K562 (cell line): ENCODE data around the gene AJAP1. TPM values are rescaled to one million over a fixed set of nuclear protein-coding genes. Genes with fewer than 3 reads are reported as not detected.

ENCODE experiments used
- ATAC-seq: fragments of 200-7000 bp; cut with Tn5 transposase; 3 replicates; pipeline ENCODE4 v1.9.1; 2020; ENCODE audit warnings: moderate library complexity
- BruUV-seq: library from RNA; stranded (reverse); fragments of 400-500 nt; replicated peaks from 2 replicates; lab custom pipeline; 2021; lab: Mats Ljungman, UMichigan
- CTCF ChIA-PET: fragments of 300-600 bp; formaldehyde crosslinking; extraction: SDS; loops from one replicate; lab custom pipeline; 2021; ENCODE audit warnings: low intra/inter-chr PET ratio; lab: Yijun Ruan, JAX
- POLR2A ChIA-PET: fragments of 300-600, 350-650 bp; sonication (Branson Sonifier 250); formaldehyde crosslinking; extraction: SDS; loops from one replicate; lab custom pipeline; 2021; ENCODE audit warnings: antibody characterized with exemption, inconsistent platforms; lab: Yijun Ruan, JAX
- DNase-seq, 4 experiments: peaks; one replicate each; pipeline versions ENCODE4 v3.0.0 to v3.0.0-alpha.2; 2011 to 2018; ENCODE audit warnings: low spot score in 3 of 4, mixed read lengths in 3 of 4; ENCODE audit errors: extremely low read depth in 1 of 4
- FAIRE-seq: peaks from 2 replicates; lab custom pipeline; 2011; peaks lifted over from hg19 to GRCh38; lab: Jason Lieb, UNC
- H2AFZ ChIP-seq: 2 replicates; pipeline ENCODE4 v1.6.0; 2011; ENCODE audit warnings: low read depth, low read length, control low read depth, inconsistent platforms
- H3K27ac ChIP-seq: fragments of 200-600 bp; 3 replicates; pipeline ENCODE4 v1.8.0; 2011; ENCODE audit warnings: low read depth, mild to moderate bottlenecking, control low read depth, inconsistent platforms, low read length, moderate library complexity, mixed read lengths; ENCODE audit errors: extremely low read depth
- H3K27me3 ChIP-seq, 2 experiments: fragments of 300-600 bp in 1 of 2; 2 replicates in 1 of 2; 3 replicates in 1 of 2; pipeline versions ENCODE4 v1.6.0 to v1.8.0; 2011; ENCODE audit warnings: inconsistent platforms in 2 of 2, low read length in 2 of 2, mild to moderate bottlenecking in 1 of 2, mixed read lengths in 1 of 2, moderate library complexity in 1 of 2; ENCODE audit not compliant: control insufficient read depth in 2 of 2, insufficient read depth in 2 of 2
- H3K36me3 ChIP-seq: fragments of 300-600 bp; 3 replicates; pipeline ENCODE4 v1.8.0; 2011; ENCODE audit warnings: mild to moderate bottlenecking, low read length, inconsistent platforms; ENCODE audit not compliant: control insufficient read depth, insufficient read depth
- H3K4me1 ChIP-seq, 2 experiments: fragments of 200-600 bp in 1 of 2; replicated peaks in 1 of 2; 2 replicates in 1 of 2; 3 replicates in 1 of 2; pipeline versions ENCODE4 v1.5.1 to v1.8.0; 2011; ENCODE audit warnings: inconsistent platforms in 2 of 2, low read length in 2 of 2, mild to moderate bottlenecking in 1 of 2, mixed read lengths in 1 of 2, moderate library complexity in 1 of 2; ENCODE audit not compliant: control insufficient read depth in 2 of 2, insufficient read depth in 2 of 2
- H3K4me2 ChIP-seq: 2 replicates; pipeline ENCODE4 v1.6.1; 2011; ENCODE audit warnings: low read length, control low read depth, inconsistent platforms, mixed read lengths; ENCODE audit not compliant: insufficient read depth
- H3K4me3 ChIP-seq: fragments of 200-600 bp; sonication (generic), shearing (Covaris generic); 2 replicates; pipeline ENCODE4 v1.5.1; 2016; ENCODE audit warnings: control low read depth, inconsistent platforms
- H3K79me2 ChIP-seq: fragments of 200-600 bp; 3 replicates; pipeline ENCODE4 v1.8.0; 2011; ENCODE audit warnings: low read length, inconsistent platforms; ENCODE audit not compliant: control insufficient read depth, insufficient read depth
- H3K9ac ChIP-seq, 2 experiments: 2 replicates each; pipeline versions ENCODE4 v1.6.0 to v1.6.1; 2011; ENCODE audit warnings: low read depth in 2 of 2, low read length in 2 of 2, control low read depth in 1 of 2, inconsistent platforms in 1 of 2, mild to moderate bottlenecking in 1 of 2, mixed read lengths in 1 of 2; ENCODE audit not compliant: insufficient read depth in 1 of 2
- H3K9me1 ChIP-seq: one replicate; pipeline ENCODE4 v1.6.0; 2011; ENCODE audit warnings: inconsistent platforms, mild to moderate bottlenecking, low read length, moderate library complexity; ENCODE audit not compliant: control insufficient read depth, insufficient read depth
- H3K9me3 ChIP-seq: replicated peaks from 2 replicates; pipeline ENCODE4 v1.5.1; 2011; ENCODE audit warnings: low read depth, low read length, inconsistent platforms; ENCODE audit not compliant: control insufficient read depth, insufficient read depth
- H4K20me1 ChIP-seq: replicated peaks from 2 replicates; pipeline ENCODE4 v1.6.1; 2011; ENCODE audit warnings: low read length, inconsistent platforms, mixed read lengths; ENCODE audit not compliant: control insufficient read depth, insufficient read depth
- CC2D1A ChIP-seq: fragments of 450-650 bp; IDR thresholded peaks from 2 replicates; pipeline ENCODE4 v1.6.1; 2017; ENCODE audit warnings: mild to moderate bottlenecking
- HCFC1 ChIP-seq: IDR thresholded peaks from 2 replicates; pipeline ENCODE4 v1.6.1; 2012; ENCODE audit warnings: low read depth, low read length, improper control_type of control experiment
- HMG20A ChIP-seq: fragments of 450-650 bp; formaldehyde crosslinking; conservative IDR thresholded peaks from 2 replicates; pipeline ENCODE4 v1.4.0; 2020; ENCODE audit warnings: mild to moderate bottlenecking, mixed read lengths
- HNRNPLL ChIP-seq: fragments of 200-400 bp; formaldehyde crosslinking; IDR thresholded peaks from 2 replicates; pipeline ENCODE4 v1.6.1; 2017; ENCODE audit warnings: low read length, low read depth, mild to moderate bottlenecking; ENCODE audit not compliant: poor library complexity, severe bottlenecking
- KHSRP ChIP-seq: fragments of 450-650 bp; IDR thresholded peaks from 2 replicates; pipeline ENCODE4 v1.6.1; 2017
- LCOR ChIP-seq: sonication (generic); formaldehyde crosslinking; IDR thresholded peaks from 2 replicates; pipeline ENCODE4 v1.8.0; 2022; ENCODE audit warnings: mild to moderate bottlenecking, missing genetic modification reagents
- PRMT5 ChIP-seq: sonication (generic); formaldehyde crosslinking; IDR thresholded peaks from 2 replicates; pipeline ENCODE4 v1.5.0; 2020; ENCODE audit warnings: missing genetic modification reagents
- PURB ChIP-seq: sonication (generic); formaldehyde crosslinking; IDR thresholded peaks from 2 replicates; pipeline ENCODE4 v1.9.0; 2021; ENCODE audit warnings: low read depth, mild to moderate bottlenecking, missing genetic modification reagents
- SIN3A ChIP-seq, 2 experiments: fragments of 150-350 bp in 1 of 2; IDR thresholded peaks; 2 replicates each; pipeline ENCODE4 v1.6.1; 2011 to 2016; ENCODE audit warnings: borderline replicate concordance in 2 of 2, low read depth in 2 of 2, low read length in 2 of 2, mild to moderate bottlenecking in 2 of 2, moderate library complexity in 2 of 2; ENCODE audit not compliant: control insufficient read depth in 1 of 2
- TCF3 ChIP-seq: sonication (generic); formaldehyde crosslinking; IDR thresholded peaks from 2 replicates; pipeline ENCODE4 v1.4.0; 2020; ENCODE audit warnings: mild to moderate bottlenecking, missing genetic modification reagents
- ZBTB9 ChIP-seq: fragments of 450-650 bp; formaldehyde crosslinking; IDR thresholded peaks from 2 replicates; pipeline ENCODE4 v1.4.0; 2020; ENCODE audit warnings: mild to moderate bottlenecking, moderate library complexity
- ZFP30 ChIP-seq: fragments of 250-450 bp; sonication (Bioruptor Pico); IDR thresholded peaks from 2 replicates; pipeline ENCODE4 v1.8.0; 2022; ENCODE audit warnings: moderate library complexity, mild to moderate bottlenecking, inconsistent platforms, borderline replicate concordance
- WGBS: fragments of 100-300 bp; shearing (Covaris generic); methylation state at CpG from one replicate; pipeline ENCODE4 v1.1.6; 2016; ENCODE audit warnings: low coverage, mixed read lengths; ENCODE audit not compliant: insufficient coverage; ENCODE audit errors: missing lambda C conversion rate; 5-methylcytosine and 5-hydroxymethylcytosine counted together
- in situ Hi-C: fragments of 300-500 bp; cut with MboI; formaldehyde crosslinking; loops from 4 replicates; pipeline ENCODE4 v1.15.0; 2018; ENCODE audit warnings: inconsistent platforms, mixed read lengths
- intact Hi-C: fragments of 100-400 bp; cut with micrococcal nuclease; formaldehyde crosslinking; loops from 2 replicates; pipeline ENCODE4 v1.14.2; 2022
- polyA plus RNA-seq, 8 experiments: library from polyadenylated mRNA; depleted of rRNA in 4 of 8; stranded (reverse) in 5 of 8; unstranded in 3 of 8; fragments of >200 nt; fragmentation: Nextera tagmentation in 2 of 8; fragmentation: Illumina TruSeq in 1 of 8; extraction: Ambion mirVana in 2 of 8; extraction: Trizol in 1 of 8; gene quantifications; 2 replicates each; pipeline versions ENCODE4 v1.2.1 to v1.2.3, GENCODE V29; 2011 to 2014; ENCODE audit warnings: inconsistent platforms in 1 of 8, missing spikeins in 1 of 8
- total RNA-seq, 7 experiments: library from RNA; depleted of rRNA in 6 of 7; stranded (reverse); fragments of >200 nt in 6 of 7; fragmentation: Illumina TruSeq in 2 of 7; extraction: Trizol in 2 of 7; gene quantifications; 2 replicates each; pipeline versions ENCODE4 v1.2.1 to v1.2.3, GENCODE V29; 2011 to 2021; ENCODE audit warnings: low replicate concordance in 1 of 7

Gene AJAP1
- total and polyA plus RNA-seq, 9 of the 15 experiments (the other 6 are each of a cell fraction or from before 2014, with no cell fraction given): not detected

DNA sequence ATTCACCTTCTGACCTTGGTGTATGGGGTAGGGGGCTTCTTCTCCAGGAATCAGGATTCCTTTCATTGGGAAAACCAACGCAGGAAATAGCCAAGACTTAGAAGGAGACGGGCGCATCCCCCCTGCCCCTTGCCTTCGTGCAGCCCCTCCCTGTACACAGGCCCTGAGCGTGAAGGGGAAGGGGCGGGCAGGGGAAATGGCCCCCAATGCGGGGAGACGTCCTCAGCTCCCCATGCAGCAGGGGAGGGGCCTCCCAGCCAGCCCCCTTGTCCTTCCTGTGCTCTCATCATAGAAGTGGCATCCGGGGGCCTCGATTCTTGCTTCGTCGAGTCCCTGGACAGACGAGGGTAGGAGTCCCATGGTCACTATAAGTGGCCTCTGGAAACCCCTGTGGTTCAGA lies 116.9 kb downstream of the AJAP1 start:
- intact Hi-C loops (no loop called here), in situ Hi-C loops (no loop called here)
- WGBS: 2% methylated on average over 8 of the region's 13 CpGs
- Histone ChIP-seq H3K4me1 (no peaks in the 10 kb centered on the region), H3K27ac (no peak overlapping the region), H3K9me1 (no peaks in the 10 kb centered on the region), H3K9ac (no peak overlapping the region), H3K36me3 (no peaks in the 10 kb centered on the region), H3K9me3 (no peaks in the 10 kb centered on the region; the same call in 1 of the 2 replicates), H3K79me2 (no peaks in the 10 kb centered on the region), H3K4me2 (no peak overlapping the region), H3K27me3 (peaks cover 8 to 39% of the 10 kb centered on the region in 2 experiments; a peak in 3 of 5 replicates), H2AFZ (no peak overlapping the region), H3K4me3 (no peak overlapping the region), H4K20me1 (0 out of 2 replicates have a peak, but pooled peaks cover 3% of the 10 kb centered on the region)
- CTCF ChIA-PET: no interaction called here
- no peak for DNase-seq
- BruUV-seq: no TSS peak
- ATAC-seq: no peak
- no peak for FAIRE-seq
- TF ChIP-seq SIN3A (IDR thresholded peaks at IDR 0.05; ENCODE audit: borderline replicate concordance in 2 of 2, control insufficient read depth in 1 of 2, low read depth in 2 of 2, low read length in 2 of 2) (no peak), KHSRP (no peak), HMG20A (no peak), ZBTB9 (CRISPR knock-in tag) (no peak), HNRNPLL (no peak), ZFP30 (no peak), PURB (CRISPR knock-in tag) (no peak), CC2D1A (no peak), HCFC1 (no peak), LCOR (CRISPR knock-in tag) (no peak), TCF3 (no peak), PRMT5 (no peak)
- TF ChIP-seq, all 486 proteins: peak for 0
- POLR2A ChIA-PET: no interaction called here
